Heart left ventricle (tissue), 16 donors: ENCODE measurements around the gene ZNF41. TPM values are rescaled to one million over a fixed set of nuclear protein-coding genes. Genes with fewer than 3 reads are reported as not detected.

Source experiments
- ATAC-seq, 4 donors: fragments of 200-7000 bp; cut with Tn5 transposase; one replicate each; pipeline ENCODE4 v1.9.1; 2020 to 2022; ENCODE audit warnings: moderate library complexity in 4 of 4, mild to moderate bottlenecking in 3 of 4, moderate number of reproducible peaks in 1 of 4
- DNase-seq, 5 donors: peaks; one replicate each; pipeline ENCODE4 v3.0.0-alpha.2; 2020
- H3K27ac ChIP-seq, 12 donors: fragments of 200-600 bp; sonication (generic) in 4 of 12; one replicate each; pipeline versions ENCODE4 v1.5.0 to v1.8.0; 2016 to 2022; ENCODE audit warnings: mild to moderate bottlenecking in 2 of 12
- H3K27me3 ChIP-seq, 9 donors: fragments of 200-600 bp; sonication (generic) in 2 of 9; one replicate each; pipeline versions ENCODE4 v1.5.1 to v1.8.0; 2016 to 2022; ENCODE audit warnings: mild to moderate bottlenecking in 3 of 9
- H3K36me3 ChIP-seq, 9 donors: fragments of 200-600 bp; sonication (generic) in 2 of 9; one replicate each; pipeline versions ENCODE4 v1.5.0 to v1.8.0; 2018 to 2022; ENCODE audit warnings: mild to moderate bottlenecking in 2 of 9
- H3K4me1 ChIP-seq, 12 donors: fragments of 200-600 bp; sonication (generic) in 4 of 12; one replicate each; pipeline versions ENCODE4 v1.5.0 to v1.8.0; 2016 to 2022; ENCODE audit warnings: mild to moderate bottlenecking in 3 of 12
- H3K4me3 ChIP-seq, 12 donors: fragments of 200-600 bp; sonication (generic) in 4 of 12; one replicate each; pipeline versions ENCODE4 v1.5.0 to v1.8.0; 2017 to 2022; ENCODE audit warnings: mild to moderate bottlenecking in 9 of 12, moderate library complexity in 4 of 12
- H3K9me3 ChIP-seq, 12 donors: fragments of 200-600 bp; sonication (generic) in 4 of 12; one replicate each; pipeline versions ENCODE4 v1.5.0 to v1.8.0; 2016 to 2022; ENCODE audit warnings: mild to moderate bottlenecking in 1 of 12
- POLR2A ChIP-seq, 2 donors: fragments of 450-650 bp; IDR thresholded peaks; one replicate each; pipeline ENCODE4 v1.6.1; 2017; ENCODE audit warnings: antibody characterized with exemption in 2 of 2, mild to moderate bottlenecking in 2 of 2, moderate library complexity in 2 of 2
- WGBS, 4 donors: extraction: QIAGEN DNeasy Blood & Tissue Kit in 2 of 4; methylation state at CpG; one replicate each; pipeline versions ENCODE4 v1.1.5 to v1.1.7; 2013 to 2018; 5-methylcytosine and 5-hydroxymethylcytosine counted together
- intact Hi-C, 10 donors: fragments of 100-400 bp; cut with DNase I; formaldehyde crosslinking; loops; one replicate each; pipeline versions ENCODE4 v1.11.1 to v1.14.2; 2022
- polyA plus RNA-seq, 2 donors: library from polyadenylated mRNA; stranded (reverse); fragments of 200-250 nt; gene quantifications; one replicate each; pipeline ENCODE4 v1.2.3, GENCODE V29; 2013
- total RNA-seq, 9 donors: library from RNA; depleted of rRNA in 2 of 9; stranded (reverse); fragments of >200 nt in 2 of 9; fragmentation: NEBNext Ultra II Directional in 3 of 9; extraction: Animal tissue kit (Norgen Biotek cat#: 25700) in 3 of 9; gene quantifications; one replicate each; pipeline versions ENCODE4 v1.1.0 to v1.2.4, GENCODE V29; 2016 to 2023
- TF ChIP-seq, protein P1 (sequence below), 12 donors: fragments of 200-600 bp; sonication (generic) in 4 of 12; IDR thresholded peaks; one replicate each; pipeline versions ENCODE4 v1.5.0 to v1.8.0; 2018 to 2022; ENCODE audit warnings: antibody characterized with exemption in 12 of 12, mild to moderate bottlenecking in 5 of 12
- donor health status: ischemic (EF 13 %, LVEDD 7.1; RV severe dilation, severe dysfunction).
- donor health status: healthy with polysubstance abuse.
- donor health status: DM: no; HTN: yes; CAD: no.
- donor health status: DM: no; HTN: no; CAD: no.
- donor health status: ischemic (EF 25% LVEDD 6.9; RV normal size, moderate dysfunction).
- donor health status: ischemic (EF 25% LVEDD 5.7; RV mildly dilated, moderate dysfunction).
- donor health status: healthy.
- donor health status: DM: yes; HTN: yes; CAD: no.
- donor health status: ischemic (EF 35%, LVEDD 5.7; RV mildly dilated, moderate dysfunction).
- donor health status: nonischemic (EF 11% LVEDD 7.7; RV severe dilation, severe dysfunction).
- donor health status: DM: yes; HTN: yes; CAD: no.
- donor health status: PGD.
- donor health status: ischemic (EF 29% LVEDD 5.4; RV normal size, mild dysfunction).
- donor health status: nonischemic (EF 23%, LVEDD 6.1; RV moderate dilation, normal function).

The ZNF41 gene
- total and polyA plus RNA-seq, 11 donors = 4.6 to 19.6 (median 13.0) TPM

DNA sequence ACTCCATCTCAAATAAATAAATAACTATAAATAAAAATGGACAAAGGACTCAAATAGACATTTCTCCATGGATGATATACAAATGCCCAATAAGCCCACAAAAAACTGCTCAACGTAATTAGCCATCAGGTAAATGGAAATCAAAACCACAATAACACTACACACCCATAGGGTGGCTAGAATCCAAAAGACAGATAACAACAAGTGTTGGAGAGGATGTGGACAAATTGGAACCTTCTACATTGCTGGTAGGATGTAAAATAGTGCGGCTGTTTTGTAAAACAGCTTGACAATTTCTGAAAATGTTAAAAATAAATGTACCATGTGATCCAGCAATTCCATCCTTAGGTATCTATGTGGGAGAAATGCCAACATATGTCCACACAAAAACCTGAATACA lies 60.6 kb downstream of the ZNF41 start:
- peaks cover 0 to 10% (median 0%) of the 10 kb centered on the region in 12 donors for H3K9me3 ChIP-seq
- ATAC-seq = no peak
- H3K27me3 ChIP-seq = no peaks in the 10 kb centered on the region
- H3K27ac ChIP-seq = no peak overlapping the region
- DNase-seq = no peak
- no peaks in the 10 kb centered on the region for H3K36me3 ChIP-seq
- H3K4me1 ChIP-seq = no peaks in the 10 kb centered on the region
- no peak overlapping the region for H3K4me3 ChIP-seq
- 73 to 86% (median 77%) methylated on average over 2 of the region's 2 CpGs for WGBS, 4 donors
- TF ChIP-seq POLR2A (IDR thresholded peaks at IDR 0.05) = no peak
- TF ChIP-seq, protein P1, sequence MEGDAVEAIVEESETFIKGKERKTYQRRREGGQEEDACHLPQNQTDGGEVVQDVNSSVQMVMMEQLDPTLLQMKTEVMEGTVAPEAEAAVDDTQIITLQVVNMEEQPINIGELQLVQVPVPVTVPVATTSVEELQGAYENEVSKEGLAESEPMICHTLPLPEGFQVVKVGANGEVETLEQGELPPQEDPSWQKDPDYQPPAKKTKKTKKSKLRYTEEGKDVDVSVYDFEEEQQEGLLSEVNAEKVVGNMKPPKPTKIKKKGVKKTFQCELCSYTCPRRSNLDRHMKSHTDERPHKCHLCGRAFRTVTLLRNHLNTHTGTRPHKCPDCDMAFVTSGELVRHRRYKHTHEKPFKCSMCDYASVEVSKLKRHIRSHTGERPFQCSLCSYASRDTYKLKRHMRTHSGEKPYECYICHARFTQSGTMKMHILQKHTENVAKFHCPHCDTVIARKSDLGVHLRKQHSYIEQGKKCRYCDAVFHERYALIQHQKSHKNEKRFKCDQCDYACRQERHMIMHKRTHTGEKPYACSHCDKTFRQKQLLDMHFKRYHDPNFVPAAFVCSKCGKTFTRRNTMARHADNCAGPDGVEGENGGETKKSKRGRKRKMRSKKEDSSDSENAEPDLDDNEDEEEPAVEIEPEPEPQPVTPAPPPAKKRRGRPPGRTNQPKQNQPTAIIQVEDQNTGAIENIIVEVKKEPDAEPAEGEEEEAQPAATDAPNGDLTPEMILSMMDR (IDR thresholded peaks at IDR 0.05) = no peak
- intact Hi-C loops = no loop called here

DNA sequence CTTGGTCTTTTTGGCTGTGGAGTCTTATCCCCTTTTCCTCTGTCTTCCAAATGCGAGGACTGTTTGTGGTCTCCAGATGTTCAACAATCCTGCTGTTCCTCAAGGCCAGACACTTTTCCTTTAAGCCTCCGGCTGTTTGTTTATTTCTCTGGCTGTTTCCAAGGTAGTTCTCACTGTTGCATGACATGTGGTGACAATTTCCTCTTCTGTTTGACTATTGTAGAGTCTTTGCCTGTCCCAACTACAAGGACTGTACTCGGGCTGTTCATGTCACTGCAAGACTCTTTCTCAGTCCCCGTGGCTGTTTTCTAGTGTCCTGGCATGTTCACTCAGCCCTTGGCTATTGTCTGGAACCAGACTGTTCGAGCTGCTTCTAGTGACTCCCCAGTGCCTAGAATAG lies 62.1 kb downstream of the ZNF41 start:
- TF ChIP-seq POLR2A (IDR thresholded peaks at IDR 0.05) = no peak
- TF ChIP-seq, protein P1 (IDR thresholded peaks at IDR 0.05) = no peak
- no peak overlapping the region for H3K27ac ChIP-seq
- ATAC-seq (no peak), DNase-seq (no peak)
- H3K27me3 ChIP-seq = no peaks in the 10 kb centered on the region
- intact Hi-C loops = no loop called here
- H3K4me1 ChIP-seq = no peaks in the 10 kb centered on the region
- WGBS, 4 donors = 56 to 69% (median 62%) methylated on average over 5 of the region's 5 CpGs
- no peak overlapping the region for H3K4me3 ChIP-seq
- no peaks in the 10 kb centered on the region for H3K36me3 ChIP-seq
- H3K9me3 ChIP-seq = peaks cover 0 to 18% (median 0%) of the 10 kb centered on the region in 12 donors

DNA sequence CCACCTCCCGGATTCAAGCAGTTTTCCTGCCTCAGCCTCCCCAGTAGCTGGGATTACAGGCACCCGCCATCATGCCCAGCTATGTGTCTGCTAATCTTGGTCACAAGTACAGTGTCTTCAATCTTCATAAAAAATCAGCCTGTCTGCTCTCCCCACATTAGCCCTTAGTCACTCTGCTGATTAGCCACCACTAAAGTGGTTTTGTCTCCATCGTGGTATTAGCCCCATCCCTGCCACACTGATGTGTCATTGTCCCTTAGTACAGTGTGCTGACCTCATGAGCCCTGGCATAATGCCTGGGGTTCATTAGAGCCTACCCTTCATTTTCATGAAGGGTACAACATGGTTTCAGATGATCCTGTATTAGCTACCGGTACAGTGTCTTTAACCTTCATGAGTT lies 62.8 kb downstream of the ZNF41 start:
- H3K4me1 ChIP-seq = no peaks in the 10 kb centered on the region
- no peak for DNase-seq
- intact Hi-C loops = no loop called here
- no peaks in the 10 kb centered on the region for H3K36me3 ChIP-seq
- no peak overlapping the region for H3K4me3 ChIP-seq
- TF ChIP-seq, protein P1 (IDR thresholded peaks at IDR 0.05) = no peak
- TF ChIP-seq POLR2A (IDR thresholded peaks at IDR 0.05) = no peak
- ATAC-seq = no peak
- no peak overlapping the region for H3K27ac ChIP-seq
- H3K9me3 ChIP-seq = peaks cover 0 to 25% (median 0%) of the 10 kb centered on the region in 12 donors
- H3K27me3 ChIP-seq = no peaks in the 10 kb centered on the region
- 76 to 92% (median 90%) methylated on average over 4 of the region's 4 CpGs for WGBS, 4 donors

DNA sequence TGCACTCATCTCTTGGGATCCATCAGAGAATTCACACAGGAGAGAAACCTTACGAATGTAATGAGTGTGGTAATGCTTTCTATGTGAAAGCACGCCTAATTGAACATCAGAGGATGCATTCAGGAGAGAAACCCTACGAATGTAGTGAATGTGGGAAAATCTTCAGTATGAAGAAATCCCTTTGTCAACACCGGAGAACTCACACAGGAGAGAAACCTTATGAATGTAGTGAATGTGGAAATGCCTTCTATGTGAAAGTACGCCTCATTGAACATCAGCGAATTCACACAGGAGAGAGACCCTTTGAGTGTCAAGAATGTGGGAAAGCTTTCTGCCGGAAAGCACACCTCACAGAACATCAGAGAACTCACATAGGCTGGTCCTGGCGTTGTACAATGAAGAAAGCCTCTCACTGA lies 69.8 kb downstream of the ZNF41 start:
- WGBS, 4 donors = 78 to 90% (median 86%) methylated on average over 8 of the region's 8 CpGs
- Histone ChIP-seq H3K27me3 (no peaks in the 10 kb centered on the region), H3K4me3 (no peak overlapping the region), H3K36me3 (no peaks in the 10 kb centered on the region), H3K4me1 (no peaks in the 10 kb centered on the region), H3K27ac (no peak overlapping the region), H3K9me3 (peaks cover 0 to 60% (median 20%) of the 10 kb centered on the region in 12 donors)
- DNase-seq (no peak), ATAC-seq (no peak)
- intact Hi-C loops = no loop called here
- no peak for TF ChIP-seq POLR2A (IDR thresholded peaks at IDR 0.05)
- TF ChIP-seq, protein P1 (IDR thresholded peaks at IDR 0.05) = no peak

Other genes starting within 250 kb of the ZNF41 start
- under 1 TPM in 2 of 9 donors, not detected in 7; 0.16 to 0.25 TPM for gene ZNF157, start 112.6 kb downstream of the ZNF41 start, total RNA-seq
- gene ZNF157, start 112.6 kb downstream of the ZNF41 start, polyA plus RNA-seq = under 1 TPM in 1 of 2 donors, not detected in 1; 0.06 TPM
- 10 to 100 TPM; 68.3 to 97.6 (median 85.1) TPM for gene ARAF, start 78.0 kb upstream of the ZNF41 start, total RNA-seq
- gene ARAF, start 78.0 kb upstream of the ZNF41 start, polyA plus RNA-seq = 10 to 100 TPM; 36.3 to 70.7 TPM
- 100 to 1,000 TPM in 5 of 9 donors, 10 to 100 TPM in 4; 52.5 to 864 (median 177) TPM for gene TIMP1, start 99.2 kb upstream of the ZNF41 start, total RNA-seq
- gene TIMP1, start 99.2 kb upstream of the ZNF41 start, polyA plus RNA-seq = 100 to 1,000 TPM in 1 of 2 donors, 10 to 100 TPM in 1; 83.9 to 398 TPM
- gene SYN1, start 136.6 kb upstream of the ZNF41 start, total RNA-seq = 10 to 100 TPM in 5 of 9 donors, 1 to 10 TPM in 4; 7.1 to 20.5 (median 11.2) TPM
- gene SYN1, start 136.6 kb upstream of the ZNF41 start, polyA plus RNA-seq = 10 to 100 TPM; 11.3 to 20.5 TPM
- gene CFP, start 146.7 kb upstream of the ZNF41 start, total RNA-seq = 10 to 100 TPM in 2 of 9 donors, 1 to 10 TPM in 6, under 1 TPM in 1; 0.98 to 24.7 (median 1.9) TPM
- 1 to 10 TPM; 1.2 to 1.6 TPM for gene CFP, start 146.7 kb upstream of the ZNF41 start, polyA plus RNA-seq
- 10 to 100 TPM; 23.7 to 35.3 (median 29.7) TPM for gene ELK1, start 167.3 kb upstream of the ZNF41 start, total RNA-seq
- gene ELK1, start 167.3 kb upstream of the ZNF41 start, polyA plus RNA-seq = 10 to 100 TPM in 1 of 2 donors, 1 to 10 TPM in 1; 9.9 to 67.2 TPM
- 100 to 1,000 TPM in 3 of 9 donors, 10 to 100 TPM in 6; 74.4 to 132 (median 96.5) TPM for gene UXT, start 176.0 kb upstream of the ZNF41 start, total RNA-seq
- 100 to 1,000 TPM; 113 to 193 TPM for gene UXT, start 176.0 kb upstream of the ZNF41 start, polyA plus RNA-seq